ENCODE data around the gene OR8B12. TPM values are rescaled to one million over a fixed set of nuclear protein-coding genes. Genes with fewer than 3 reads are reported as not detected.

OR8B12 gene
- total RNA-seq, 6 experiments from 2014 or later = not detected

DNA sequence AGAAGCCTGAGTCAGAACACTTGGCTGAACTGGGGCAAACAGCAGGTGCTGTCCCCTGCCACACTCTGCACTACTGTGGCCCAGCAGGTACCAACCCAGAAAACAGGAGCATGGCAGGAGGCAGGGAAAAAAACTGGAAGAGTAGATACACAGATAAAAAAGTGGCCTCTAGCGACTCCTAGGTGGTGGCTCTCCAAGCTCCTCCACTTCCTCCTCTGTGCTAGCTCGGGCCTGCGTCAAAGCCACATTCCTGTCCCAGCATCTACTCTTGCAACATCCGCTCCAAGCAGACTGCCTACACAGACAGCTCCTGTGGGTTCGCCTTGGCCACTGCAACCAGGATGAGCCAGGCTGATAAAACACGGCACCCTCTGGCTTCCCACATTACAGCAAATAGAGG is 6.9 kb downstream of the OR8B12 start:
- peak in 2 of 3 donors; percentile 50 to 62 for DNase-seq
- intact Hi-C loops (cut with DNase I) = no loop called here
- H3K4me1 ChIP-seq = peaks cover 0 to 6% (median 0%) of the 10 kb centered on the region in 4 donors
- H3K36me3 ChIP-seq = no peaks in the 10 kb centered on the region
- peak; percentile 81 to 90 (median 88) for ATAC-seq
- 15% methylated on average over 5 of the region's 6 CpGs for WGBS (ENCODE audit: insufficient coverage, low coverage, low lambda C conversion rate, missing lambda C conversion rate)
- H3K4me3 ChIP-seq = no peak overlapping the region
- no peaks in the 10 kb centered on the region for H3K9me3 ChIP-seq
- H3K27ac ChIP-seq = no peak overlapping the region
- no peaks in the 10 kb centered on the region for H3K27me3 ChIP-seq
- TF ChIP-seq, protein P1, sequence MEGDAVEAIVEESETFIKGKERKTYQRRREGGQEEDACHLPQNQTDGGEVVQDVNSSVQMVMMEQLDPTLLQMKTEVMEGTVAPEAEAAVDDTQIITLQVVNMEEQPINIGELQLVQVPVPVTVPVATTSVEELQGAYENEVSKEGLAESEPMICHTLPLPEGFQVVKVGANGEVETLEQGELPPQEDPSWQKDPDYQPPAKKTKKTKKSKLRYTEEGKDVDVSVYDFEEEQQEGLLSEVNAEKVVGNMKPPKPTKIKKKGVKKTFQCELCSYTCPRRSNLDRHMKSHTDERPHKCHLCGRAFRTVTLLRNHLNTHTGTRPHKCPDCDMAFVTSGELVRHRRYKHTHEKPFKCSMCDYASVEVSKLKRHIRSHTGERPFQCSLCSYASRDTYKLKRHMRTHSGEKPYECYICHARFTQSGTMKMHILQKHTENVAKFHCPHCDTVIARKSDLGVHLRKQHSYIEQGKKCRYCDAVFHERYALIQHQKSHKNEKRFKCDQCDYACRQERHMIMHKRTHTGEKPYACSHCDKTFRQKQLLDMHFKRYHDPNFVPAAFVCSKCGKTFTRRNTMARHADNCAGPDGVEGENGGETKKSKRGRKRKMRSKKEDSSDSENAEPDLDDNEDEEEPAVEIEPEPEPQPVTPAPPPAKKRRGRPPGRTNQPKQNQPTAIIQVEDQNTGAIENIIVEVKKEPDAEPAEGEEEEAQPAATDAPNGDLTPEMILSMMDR (IDR thresholded peaks at IDR 0.05) = peak in 1 of 4 donors; percentile 14
- no peak for TF ChIP-seq POLR2A (IDR thresholded peaks at IDR 0.05)

DNA sequence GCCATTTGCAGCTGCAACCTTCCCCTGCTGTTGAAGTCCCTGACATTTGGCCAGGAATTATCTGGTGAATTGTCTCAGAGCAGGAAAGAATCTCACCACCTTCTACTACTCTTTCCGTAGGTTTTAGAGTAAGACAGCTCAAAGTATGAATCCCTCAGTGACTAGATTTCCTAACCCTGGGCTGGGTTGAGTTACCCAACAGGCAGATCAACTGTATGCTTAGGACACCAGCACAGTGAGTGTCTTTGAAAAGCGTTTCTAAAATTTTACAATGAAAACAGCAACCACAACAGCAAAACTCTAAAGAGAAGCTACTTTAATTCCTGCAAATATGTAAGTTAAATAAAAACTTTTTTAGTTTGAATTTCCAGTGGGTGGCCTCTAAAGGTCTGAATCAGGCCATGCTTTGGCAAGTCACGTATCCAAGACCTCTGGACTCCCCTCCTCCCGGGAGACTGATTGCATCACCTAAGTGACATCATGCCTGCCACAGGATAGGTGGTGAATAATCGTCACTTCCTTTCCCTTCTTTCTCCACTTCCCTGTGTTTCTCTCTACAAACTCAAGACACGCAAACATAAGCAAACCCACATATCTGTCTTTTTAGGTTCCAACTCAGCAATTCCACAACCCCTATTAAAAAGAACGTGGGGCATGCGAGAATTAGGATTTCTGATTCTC is 7.8 kb downstream of the OR8B12 start:
- 54% methylated on average over 6 of the region's 8 CpGs for WGBS (ENCODE audit: insufficient coverage, low coverage, low lambda C conversion rate, missing lambda C conversion rate)
- H3K27me3 ChIP-seq = no peaks in the 10 kb centered on the region
- no peak for TF ChIP-seq POLR2A (IDR thresholded peaks at IDR 0.05)
- TF ChIP-seq, protein P1 (IDR thresholded peaks at IDR 0.05) = no peak
- H3K9me3 ChIP-seq = no peaks in the 10 kb centered on the region
- DNase-seq (no peak), ATAC-seq (no peak)
- no peaks in the 10 kb centered on the region for H3K36me3 ChIP-seq
- H3K27ac ChIP-seq = no peak overlapping the region
- H3K4me3 ChIP-seq = no peak overlapping the region
- intact Hi-C loops (cut with DNase I) = no loop called here
- peaks cover 0 to 6% (median 0%) of the 10 kb centered on the region in 4 donors for H3K4me1 ChIP-seq

DNA sequence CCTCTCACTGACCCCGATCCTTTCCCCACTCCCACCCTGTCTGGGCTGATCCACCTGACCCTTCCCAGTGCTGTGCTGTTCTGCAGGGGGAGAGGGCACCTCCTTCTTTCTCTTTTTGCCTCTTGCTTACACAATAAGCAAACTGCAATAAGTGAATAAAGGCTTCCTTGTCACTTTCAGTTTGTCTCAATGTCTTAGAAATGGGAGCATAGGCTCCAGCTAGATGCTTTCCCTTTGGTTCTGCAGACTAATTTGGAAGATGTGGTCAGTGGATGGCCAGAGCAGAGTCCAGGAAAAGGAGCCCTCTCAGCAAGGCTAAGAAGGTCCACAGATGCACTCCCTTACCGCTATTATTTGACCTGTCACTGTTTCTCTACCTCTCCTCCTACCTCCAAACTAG is 9.4 kb downstream of the OR8B12 start:
- H3K27me3 ChIP-seq = no peaks in the 10 kb centered on the region
- H3K4me1 ChIP-seq = peaks cover 0 to 6% (median 0%) of the 10 kb centered on the region in 4 donors
- no peaks in the 10 kb centered on the region for H3K9me3 ChIP-seq
- TF ChIP-seq, protein P1 (IDR thresholded peaks at IDR 0.05) = no peak
- TF ChIP-seq POLR2A (IDR thresholded peaks at IDR 0.05) = no peak
- WGBS (ENCODE audit: insufficient coverage, low coverage, low lambda C conversion rate, missing lambda C conversion rate) = 52% methylated on average over 2 of the region's 2 CpGs
- no peak overlapping the region for H3K4me3 ChIP-seq
- no peak overlapping the region for H3K27ac ChIP-seq
- ATAC-seq (no peak), DNase-seq (no peak)
- intact Hi-C loops (cut with DNase I) = no loop called here
- H3K36me3 ChIP-seq = no peaks in the 10 kb centered on the region

DNA sequence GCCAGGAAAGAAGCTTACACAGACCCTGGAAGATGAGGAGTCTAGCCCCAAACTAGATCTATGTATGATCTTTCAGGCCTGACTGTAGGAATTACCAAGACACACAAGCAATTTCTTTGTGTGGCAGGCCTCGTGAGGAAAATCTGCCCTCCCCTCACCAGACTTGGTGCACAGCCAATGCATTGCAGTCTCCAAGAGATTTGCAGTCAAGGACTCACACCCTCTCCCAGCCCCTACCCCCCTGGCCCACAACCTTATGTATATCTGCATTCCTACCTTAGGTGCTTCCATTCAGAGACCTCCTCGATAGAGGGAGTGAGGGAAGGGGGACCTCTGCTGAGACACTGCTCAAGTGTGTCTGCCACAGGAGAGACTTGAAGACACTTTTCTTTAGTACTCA is 9.8 kb downstream of the OR8B12 start:
- no peaks in the 10 kb centered on the region for H3K9me3 ChIP-seq
- peaks cover 0 to 6% (median 0%) of the 10 kb centered on the region in 4 donors for H3K4me1 ChIP-seq
- no peaks in the 10 kb centered on the region for H3K36me3 ChIP-seq
- no peak overlapping the region for H3K27ac ChIP-seq
- intact Hi-C loops (cut with DNase I) = no loop called here
- DNase-seq (no peak), ATAC-seq (no peak)
- TF ChIP-seq, protein P1 (IDR thresholded peaks at IDR 0.05) = no peak
- no peak for TF ChIP-seq POLR2A (IDR thresholded peaks at IDR 0.05)
- WGBS (ENCODE audit: insufficient coverage, low coverage, low lambda C conversion rate, missing lambda C conversion rate) = 40% methylated on average over 1 of the region's 2 CpGs
- no peak overlapping the region for H3K4me3 ChIP-seq
- H3K27me3 ChIP-seq = no peaks in the 10 kb centered on the region

All from right lobe of liver (tissue), 6 donors.